Measurements from ENCODE around the gene ANKLE1.
A peak's percentile ranks its signal among the peaks of the same experiment; 100 is the strongest.
"Not testable (repeated sequence)": the region's sequence is repeated elsewhere in the genome, so short reads cannot be mapped to it uniquely, and the experiment has no call there.

Gene ANKLE1

DNA sequence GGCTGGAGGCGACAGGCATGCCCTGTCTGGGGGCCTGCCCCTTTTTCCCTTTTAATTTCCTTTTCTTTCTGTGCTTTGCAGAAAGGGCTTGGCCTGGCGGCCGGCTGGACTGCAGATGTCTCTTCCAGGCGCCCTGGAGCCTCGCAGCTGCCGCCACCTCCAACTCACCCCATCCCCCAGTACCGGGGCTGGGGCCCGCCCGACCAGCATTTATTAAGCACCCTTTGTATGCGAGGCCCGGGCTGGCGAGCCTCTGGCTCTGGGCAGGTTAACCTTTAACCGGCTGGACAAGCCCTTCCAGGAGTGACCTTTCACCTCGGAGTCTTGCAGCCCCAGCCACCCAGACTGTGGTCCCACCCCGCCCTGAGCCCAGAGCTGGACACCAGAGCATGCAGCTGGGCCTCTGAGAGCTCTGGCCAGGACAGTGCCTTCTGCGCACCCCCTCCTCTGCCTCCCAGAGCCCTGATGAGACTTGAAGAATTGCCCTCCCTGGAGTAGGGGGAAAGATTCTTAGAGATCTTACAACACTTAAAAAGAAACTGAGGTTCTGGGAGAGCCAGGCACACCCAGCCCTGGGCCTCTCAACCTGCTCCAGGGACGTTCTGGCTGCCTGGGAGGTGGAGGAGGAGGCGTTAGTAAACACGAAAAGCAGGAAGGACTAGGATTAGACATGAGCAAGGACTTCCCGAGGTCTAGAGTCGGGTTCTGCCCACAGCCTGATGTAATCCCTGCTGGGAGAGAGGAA, 34.8 kb upstream of the ANKLE1 start:
- DNase-seq (ENCODE audit: low spot score): no peak

DNA sequence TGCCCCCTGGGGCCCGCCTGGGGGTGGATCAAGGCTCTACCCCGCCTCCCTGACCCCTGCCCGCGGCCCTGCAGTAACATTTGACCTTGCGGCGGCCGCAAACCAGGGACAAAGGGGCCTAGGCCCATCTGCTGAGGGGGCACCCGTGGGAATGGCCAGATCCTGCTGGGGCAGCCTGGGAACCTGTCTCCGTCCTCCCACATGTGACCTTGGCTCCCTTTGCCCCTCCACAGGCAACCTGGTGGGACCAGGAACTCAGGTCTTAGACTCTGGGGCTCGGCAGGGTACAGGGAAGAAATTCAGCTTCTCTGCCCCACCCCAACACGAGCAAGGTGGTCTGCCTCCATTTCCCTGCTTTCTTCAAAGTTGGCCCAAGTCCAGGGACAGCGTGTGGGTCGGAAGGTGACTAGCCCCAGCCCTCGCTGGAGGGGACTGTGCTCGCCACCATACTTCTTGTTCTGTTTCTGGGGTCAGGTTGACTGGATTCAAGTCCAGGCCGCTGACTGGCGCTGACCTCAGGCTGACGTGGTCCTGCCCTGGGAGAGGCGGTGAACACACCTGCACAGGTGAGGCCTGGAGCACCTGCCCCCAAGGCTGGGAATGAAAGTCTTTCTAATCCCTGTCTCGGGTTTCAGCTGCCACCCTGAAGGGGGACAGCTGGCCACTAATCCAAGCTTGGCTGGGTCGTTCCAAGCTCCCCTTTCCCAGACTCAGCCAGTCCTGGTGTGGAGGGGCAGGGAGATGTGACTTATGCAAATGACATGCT, 33.5 kb upstream of the ANKLE1 start:
- no peak for DNase-seq (ENCODE audit: low spot score)

DNA sequence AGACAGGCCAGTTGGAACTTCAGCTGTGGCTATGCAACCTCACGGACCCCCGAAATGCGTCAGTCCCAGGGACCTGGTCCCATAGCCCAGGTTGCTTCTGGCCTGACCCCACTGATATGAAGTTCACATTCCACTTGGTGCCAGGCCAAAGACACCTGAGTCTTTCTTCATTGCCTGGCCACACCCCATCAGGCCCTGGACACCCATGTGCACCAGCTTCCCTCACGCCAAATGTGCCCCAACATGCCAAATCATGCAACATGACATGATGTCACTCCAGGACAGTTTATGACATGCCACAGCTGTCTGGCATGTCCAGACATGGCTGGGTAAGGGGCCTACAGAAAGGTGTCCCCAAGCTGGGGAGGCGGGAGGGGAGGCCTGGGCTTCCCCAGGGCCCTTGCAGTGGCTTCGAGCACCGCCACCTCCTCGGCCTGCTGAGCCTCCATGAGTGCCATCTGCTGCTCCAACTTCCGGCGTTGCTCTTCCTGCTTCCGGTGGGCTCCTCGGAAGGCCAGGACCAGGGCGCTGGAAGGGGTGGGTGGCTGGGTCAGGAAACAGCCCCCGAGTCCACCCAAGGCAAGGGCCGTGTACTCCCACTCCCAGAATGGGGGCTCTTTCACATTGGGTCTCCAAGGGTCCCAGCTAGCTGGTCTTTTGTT, 31.7 kb upstream of the ANKLE1 start:
- no peak for DNase-seq (ENCODE audit: low spot score)

DNA sequence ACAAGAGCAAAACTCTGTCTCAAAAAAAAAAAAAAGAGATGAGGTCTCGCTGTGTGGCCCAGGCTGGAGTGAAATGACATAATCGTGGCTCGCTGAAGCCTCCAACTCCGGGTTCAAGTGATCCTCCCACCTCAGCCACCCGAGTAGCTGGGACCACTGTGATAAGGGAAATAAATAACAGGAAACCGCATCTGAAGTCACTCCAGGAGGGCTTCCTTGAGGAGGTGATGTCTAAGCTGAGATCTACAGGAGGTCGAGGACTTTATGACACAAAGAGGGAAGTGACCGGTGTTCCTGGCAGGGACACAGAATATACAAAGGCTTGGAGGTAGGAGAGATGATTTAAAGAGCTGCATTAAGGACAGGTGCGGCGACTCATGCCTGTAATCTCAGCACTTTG, 27.1 kb upstream of the ANKLE1 start:
- DNase-seq (ENCODE audit: low spot score): no peak

DNA sequence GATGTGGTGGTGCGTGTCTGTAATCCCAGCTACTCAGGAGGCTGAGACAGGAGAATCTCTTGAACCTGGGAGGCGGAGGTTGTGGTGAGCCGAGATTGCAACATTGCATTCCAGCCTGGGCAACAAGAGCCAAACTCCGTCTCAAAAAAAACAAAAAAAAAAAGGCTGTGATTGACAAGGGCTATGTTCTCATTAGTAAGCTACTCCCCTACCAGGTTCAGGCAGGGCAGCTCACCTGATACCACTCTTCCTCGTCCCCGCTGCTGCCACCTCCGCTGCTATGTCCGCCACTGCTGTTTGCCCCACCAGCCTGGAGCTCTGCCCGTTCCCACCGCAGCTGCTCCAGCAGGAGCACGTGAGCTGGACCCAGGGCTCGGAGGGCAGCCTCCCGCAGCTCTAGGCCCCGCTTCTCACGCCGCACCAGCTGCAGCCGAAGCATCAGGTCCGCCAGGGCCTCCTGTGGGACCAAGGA, 26.5 kb upstream of the ANKLE1 start:
- DNase-seq (ENCODE audit: low spot score): no peak

DNA sequence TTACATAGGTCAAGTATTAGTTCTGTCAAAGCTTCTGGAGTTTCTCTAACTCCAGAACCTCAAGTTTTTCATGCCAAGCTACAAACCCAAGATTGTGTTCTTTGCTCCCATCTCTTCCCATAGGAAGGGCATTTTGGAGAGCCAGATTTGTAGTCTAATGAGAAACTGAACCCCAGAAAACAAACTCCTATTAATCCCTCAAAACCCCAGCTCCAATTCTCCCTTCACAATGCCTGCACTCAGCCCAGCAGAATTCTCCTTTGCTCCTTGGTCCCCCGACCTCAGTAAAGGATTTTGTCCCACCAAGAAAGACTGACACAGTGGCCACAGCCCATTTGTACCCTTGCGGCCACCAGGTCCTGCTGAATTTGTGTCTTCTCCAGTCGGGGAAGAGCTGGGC, 25.6 kb upstream of the ANKLE1 start:
- DNase-seq (ENCODE audit: low spot score): no peak

DNA sequence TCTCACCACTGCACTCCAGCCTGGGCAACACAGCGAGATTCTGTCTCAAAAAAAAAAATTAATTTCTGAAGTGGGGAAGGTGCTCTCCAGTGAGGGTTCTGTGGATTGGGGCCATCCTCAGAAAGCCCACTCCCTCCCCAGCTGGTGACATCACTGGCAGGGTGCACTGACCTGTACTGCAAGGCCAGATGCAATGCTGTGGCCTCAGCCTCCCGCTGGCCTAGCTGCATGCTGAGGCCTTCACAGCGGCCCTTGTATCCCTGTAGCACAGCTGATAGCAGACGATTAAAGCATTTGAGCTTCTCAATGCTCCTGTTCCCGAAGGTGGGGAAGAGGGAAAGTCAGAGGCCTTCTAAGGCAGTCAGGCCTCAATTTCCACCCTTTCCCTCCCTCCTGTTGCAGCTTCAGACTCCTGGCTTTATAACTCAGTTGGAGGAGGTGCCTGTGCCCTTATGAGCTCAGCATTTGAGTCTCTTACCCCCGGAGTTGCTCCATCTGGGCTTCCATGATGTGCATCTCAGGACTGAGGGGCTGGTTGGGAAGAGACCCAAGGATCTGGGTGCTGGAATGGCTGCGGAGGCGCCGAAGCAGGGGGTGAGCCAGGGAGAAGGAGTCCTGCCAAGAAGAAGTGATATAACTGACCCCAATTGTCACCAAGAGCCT, 22.5 kb upstream of the ANKLE1 start:
- no peak for DNase-seq (ENCODE audit: low spot score)

DNA sequence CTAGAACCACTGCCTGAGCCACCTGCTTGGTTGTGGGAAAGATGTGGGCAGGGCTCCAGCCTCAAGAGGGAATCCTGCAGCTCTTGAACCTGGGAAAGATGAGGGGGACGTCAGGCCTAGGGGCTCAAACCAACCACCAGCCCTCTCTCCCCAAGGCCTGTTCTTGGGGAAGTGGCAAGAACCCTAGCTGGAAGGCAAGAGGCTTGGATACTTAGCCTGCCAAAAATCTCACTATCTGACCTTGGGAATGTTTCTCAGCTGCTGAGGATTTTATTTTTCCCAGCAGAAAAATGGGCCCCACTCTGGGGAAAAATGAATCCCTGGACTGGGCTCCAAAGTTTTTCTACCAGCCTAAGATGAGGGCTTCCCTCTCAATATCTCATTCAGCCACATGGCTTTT, 21.8 kb upstream of the ANKLE1 start:
- no peak for DNase-seq (ENCODE audit: low spot score)

DNA sequence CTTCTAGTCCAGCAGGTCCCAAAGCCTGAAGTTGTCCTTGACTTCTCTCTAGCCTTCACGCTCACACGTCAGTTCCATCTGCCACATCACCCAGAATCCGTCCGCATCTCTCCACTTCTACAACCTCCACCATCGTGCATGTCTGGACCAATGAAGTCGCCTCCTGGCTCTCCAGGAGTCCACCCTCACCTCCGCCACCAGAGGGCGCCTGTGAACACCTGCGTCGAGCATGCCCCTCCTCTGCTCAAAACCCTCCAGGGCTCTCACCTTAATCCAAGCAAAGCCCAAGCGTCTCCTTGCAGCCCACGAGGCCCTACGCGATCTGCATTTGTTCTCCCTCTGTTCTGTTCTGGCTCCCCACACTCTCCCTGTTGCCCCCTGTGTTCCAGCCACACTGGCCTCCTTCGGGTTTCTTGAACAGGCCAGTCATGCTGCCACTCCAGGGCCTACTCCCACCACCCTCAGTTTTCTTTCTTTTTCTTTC, 20.8 kb upstream of the ANKLE1 start:
- peak; percentile 91 for DNase-seq (ENCODE audit: low spot score)

DNA sequence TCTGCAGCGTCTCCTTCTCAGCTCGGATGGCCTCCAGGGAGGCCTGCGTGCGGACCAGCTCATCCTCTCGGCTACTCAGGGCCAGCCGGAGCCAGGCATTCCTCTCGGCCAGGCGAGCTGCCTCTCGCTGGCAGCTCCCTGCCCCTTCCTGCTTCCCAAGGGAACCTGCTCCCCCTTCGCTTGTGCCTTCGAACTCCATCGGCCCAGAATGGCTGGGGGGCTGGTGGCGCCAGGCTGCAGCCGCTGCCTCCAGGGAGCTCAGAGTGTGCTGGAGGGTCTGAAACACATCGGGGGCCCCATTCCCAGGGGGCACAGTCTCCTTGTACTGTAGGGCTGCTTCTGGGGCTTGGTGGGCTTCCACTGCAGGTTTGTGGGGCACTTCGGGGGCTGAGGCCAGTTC, 19.1 kb upstream of the ANKLE1 start:
- no peak for DNase-seq (ENCODE audit: low spot score)

DNA sequence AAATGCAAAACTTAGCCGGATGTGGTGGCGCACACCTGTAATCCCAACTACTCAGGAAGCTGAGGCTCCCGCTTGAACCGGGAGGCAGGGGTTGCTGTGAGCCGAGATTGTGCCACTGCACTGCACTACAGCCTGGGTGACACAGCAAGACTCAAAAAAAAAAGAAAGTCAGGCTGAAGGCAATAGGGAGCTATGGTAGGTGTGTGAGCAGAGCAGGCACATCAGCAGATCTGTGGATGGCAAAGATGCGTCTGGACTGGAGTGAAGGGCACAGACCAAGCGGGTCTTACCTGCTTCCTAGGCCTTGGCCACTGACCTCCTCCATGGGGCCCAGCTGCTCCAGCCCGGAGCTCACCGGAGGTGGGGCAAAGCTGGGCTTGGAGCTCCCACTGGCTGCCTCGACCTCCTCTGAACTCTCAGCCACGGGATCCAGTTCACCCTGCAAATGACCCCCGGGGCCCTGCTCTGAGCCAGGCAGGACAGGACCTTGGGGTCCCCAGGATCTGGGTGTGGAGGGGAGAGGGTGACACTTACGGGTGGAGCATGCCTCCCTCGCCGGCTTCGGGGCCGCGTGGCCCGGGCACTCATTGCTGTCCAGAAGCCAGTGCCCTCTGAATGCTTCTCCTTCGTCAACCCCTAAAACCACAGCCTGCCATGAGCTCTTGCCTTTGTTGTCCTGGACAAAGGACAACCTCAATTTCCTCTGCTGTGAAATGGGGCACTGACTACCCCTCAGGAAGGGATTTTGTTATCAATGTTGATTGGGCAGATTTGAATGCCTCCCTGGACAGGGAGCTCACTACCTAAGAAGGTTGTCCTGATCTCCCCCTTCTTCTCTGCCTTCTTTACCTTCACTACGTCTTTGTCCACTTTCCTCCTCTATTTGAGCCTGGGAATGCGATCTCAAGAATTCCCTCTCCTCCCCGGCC, 17.7 kb upstream of the ANKLE1 start:
- DNase-seq (ENCODE audit: low spot score): no peak

DNA sequence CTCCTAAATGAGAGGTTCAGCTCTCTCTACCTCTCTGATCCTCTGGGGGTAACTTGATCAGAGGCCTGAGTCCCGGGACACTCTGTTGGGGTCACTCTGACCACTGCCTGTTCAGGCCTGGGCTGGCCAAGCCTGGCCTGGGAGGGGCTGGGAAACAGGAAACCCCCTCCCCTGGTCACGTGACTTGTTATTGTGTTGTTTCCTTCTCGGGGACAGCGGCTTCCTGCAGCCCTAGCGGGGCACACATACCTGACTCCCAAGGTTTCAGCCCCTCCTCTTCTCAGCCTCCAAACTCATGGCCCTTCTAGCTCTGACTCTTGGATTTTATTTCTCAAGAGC, 17.1 kb upstream of the ANKLE1 start, which contains the start of gene USHBP1:
TSS of gene USHBP1 (minus strand) at position 105 of the 339 bp plus-strand sequence. CDS start 446 bp downstream, outside the sequence.
- DNase-seq (ENCODE audit: low spot score): no peak

DNA sequence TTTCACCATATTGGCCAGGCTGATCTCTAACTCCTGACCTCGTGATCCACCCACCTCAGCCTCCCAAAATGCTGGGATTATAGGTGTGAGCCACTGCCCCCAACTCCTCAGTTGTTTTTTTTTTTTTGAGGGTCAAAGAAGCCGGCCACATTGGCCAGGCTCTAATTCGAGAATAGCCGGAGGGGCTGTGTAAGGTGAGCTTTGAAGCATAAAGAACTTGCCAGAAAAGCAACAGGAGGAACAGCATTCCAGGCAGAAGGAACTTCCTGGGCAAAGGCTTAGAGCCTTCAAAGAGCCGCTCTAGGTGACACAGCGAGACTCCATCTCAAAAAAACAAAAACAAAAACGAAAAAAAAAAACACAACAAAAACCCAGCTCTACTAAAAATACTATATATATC, 15.7 kb upstream of the ANKLE1 start:
- DNase-seq (ENCODE audit: low spot score): no peak

DNA sequence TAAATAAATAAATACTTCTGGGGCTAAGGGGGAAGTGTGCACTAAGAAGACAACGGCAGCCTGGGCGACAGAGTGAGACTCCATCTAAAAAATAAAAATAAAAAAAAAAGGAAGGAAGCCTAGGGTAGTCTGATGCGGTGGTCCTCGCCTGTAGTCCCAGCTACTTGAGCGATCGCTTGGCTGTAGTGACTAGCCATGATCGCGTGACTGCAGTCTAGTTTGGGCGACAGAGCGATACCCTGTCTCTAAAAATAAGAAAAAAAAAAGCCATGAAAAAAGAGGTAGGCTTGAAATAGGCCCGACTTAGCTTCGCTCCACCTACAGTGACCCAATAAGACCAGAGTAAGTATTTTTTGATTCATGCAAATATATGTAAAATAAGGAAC, 15.1 kb upstream of the ANKLE1 start:
- DNase-seq (ENCODE audit: low spot score): no peak

DNA sequence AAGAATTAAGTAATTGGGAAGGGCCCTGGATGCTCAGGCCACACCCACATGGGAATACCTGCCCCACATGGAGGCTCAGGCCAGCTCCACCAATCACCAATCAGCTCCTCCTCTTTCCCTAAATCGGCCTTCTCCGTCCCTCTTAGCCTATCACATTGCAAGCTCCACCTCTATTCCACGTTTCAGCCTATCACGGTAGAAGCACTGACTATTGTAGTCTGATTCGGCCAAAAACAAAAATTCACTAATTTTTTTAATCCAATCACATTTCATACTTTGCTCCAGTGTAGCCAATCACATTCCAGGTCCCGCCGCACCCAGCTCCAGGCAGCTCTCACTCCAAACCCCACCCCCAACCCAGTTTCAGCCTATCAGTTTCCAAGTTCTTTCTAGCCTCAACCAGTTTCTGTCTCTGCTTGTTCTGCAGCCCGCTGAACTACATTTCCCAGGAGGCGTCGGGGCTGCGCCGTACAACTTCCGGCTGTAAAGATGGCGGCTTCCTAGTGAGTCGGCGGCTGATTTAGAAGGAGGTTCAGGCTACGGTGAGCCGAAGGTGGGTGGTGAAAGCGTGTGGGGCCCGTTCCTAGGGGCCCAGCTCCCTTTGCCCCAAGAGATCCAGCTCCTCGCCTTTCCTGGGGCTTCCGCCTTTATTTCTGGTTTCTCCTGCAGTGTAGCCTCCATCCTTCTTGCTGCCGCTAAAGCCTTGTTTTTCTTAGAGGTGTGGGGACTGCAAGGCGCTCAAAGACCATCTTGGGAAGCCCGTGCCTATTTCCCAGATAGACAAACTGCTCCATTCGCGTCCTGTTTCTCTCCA, 14.5 kb upstream of the ANKLE1 start, which contains the start of gene BABAM1:
TSS of gene BABAM1 (plus strand) at position 469 of the 814 bp plus-strand sequence. CDS start 1,364 bp downstream, outside the sequence.
- peak; percentile 98 for DNase-seq (ENCODE audit: low spot score)

DNA sequence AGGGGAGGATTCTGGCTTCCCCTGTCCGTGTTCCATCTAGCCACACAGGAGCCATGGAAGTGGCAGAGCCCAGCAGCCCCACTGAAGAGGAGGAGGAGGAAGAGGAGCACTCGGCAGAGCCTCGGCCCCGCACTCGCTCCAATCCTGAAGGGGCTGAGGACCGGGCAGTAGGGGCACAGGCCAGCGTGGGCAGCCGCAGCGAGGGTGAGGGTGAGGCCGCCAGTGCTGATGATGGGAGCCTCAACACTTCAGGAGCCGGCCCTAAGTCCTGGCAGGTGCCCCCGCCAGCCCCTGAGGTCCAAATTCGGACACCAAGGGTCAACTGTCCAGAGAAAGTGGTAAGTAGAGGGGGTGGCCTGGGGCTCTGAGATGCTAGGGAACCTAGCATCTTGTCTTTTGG, 12.9 kb upstream of the ANKLE1 start:
- DNase-seq (ENCODE audit: low spot score): no peak

DNA sequence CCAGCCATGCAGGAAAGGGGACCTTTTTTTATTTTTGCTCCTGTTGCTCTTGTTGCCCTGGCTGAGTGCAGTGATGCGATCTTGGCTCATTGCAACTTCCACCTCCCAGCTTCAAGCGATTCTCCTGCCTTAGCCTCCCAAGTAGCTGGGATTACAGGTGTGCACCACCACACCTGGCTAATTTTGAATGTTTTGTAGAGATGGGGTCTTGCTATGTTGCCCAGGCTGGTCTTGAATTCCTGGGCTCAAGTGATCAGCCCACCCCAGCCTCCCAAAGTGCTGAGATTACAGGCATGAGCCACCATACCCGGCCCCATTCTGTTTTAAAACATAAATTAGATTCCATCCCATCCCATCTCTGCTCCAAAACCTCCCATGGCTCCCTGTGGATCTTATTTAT, 6.8 kb upstream of the ANKLE1 start:
- DNase-seq (ENCODE audit: low spot score): not testable (repeated sequence)

DNA sequence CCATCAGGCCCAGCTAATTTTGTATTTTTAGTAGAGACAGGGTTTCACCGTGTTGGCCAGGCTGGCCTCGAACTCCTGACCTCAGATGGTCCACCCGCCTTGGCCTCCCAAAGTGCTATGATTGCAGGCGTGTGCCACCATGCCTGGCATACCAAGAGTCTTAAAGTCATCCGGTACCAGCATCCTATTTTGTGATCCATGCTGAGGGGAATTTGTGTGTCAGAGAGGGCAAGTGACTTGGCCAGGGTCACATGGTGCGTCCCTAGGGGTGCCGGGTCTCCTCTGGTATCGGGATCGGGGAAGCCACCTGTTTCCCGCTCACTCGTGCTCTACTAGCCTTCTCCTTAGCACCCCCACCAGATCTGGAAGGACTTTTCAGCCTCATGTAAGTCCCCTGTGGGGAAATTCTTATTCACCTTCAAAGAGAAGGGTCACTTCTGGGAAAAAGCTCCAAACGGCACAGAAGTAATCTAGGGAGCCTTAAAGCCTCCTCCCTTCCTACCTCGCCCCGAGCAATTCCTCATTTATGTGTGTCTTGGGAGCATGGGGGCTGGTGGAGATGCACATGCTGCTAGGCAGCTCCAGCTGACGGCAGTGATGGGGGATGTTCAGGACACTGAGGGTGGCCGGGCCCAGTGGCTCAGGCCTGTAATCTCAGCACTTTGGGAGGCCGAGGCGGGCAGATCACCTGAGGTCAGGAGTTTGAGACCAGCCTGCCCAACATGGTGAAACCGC, 6.1 kb upstream of the ANKLE1 start:
- no peak for DNase-seq (ENCODE audit: low spot score)

DNA sequence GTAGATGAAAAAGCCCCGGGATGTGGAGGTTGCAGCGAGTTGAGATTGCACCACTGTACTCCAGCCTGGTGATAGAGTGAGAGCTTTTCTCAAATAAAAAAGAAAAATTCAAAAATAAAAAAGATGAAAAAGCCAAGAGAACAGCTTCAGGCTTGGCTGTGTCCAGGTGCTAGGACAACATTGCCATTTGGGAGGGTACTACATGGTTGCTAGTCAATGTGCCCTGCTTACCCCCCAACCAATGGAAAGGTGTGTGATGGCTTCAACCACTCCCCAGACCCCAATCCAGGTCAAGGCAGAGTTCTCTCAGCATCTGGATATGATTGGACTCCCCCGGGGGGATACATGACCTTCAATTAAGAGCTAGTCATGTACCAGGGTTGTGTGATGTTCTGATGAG, 2.3 kb upstream of the ANKLE1 start:
- no peak for DNase-seq (ENCODE audit: low spot score)
